Measurements from ENCODE around the gene ABCA10.
"Not testable (repeated sequence)": the region's sequence is repeated elsewhere in the genome, so short reads cannot be mapped to it uniquely, and the experiment has no call there.

ABCA10 gene, protein sequence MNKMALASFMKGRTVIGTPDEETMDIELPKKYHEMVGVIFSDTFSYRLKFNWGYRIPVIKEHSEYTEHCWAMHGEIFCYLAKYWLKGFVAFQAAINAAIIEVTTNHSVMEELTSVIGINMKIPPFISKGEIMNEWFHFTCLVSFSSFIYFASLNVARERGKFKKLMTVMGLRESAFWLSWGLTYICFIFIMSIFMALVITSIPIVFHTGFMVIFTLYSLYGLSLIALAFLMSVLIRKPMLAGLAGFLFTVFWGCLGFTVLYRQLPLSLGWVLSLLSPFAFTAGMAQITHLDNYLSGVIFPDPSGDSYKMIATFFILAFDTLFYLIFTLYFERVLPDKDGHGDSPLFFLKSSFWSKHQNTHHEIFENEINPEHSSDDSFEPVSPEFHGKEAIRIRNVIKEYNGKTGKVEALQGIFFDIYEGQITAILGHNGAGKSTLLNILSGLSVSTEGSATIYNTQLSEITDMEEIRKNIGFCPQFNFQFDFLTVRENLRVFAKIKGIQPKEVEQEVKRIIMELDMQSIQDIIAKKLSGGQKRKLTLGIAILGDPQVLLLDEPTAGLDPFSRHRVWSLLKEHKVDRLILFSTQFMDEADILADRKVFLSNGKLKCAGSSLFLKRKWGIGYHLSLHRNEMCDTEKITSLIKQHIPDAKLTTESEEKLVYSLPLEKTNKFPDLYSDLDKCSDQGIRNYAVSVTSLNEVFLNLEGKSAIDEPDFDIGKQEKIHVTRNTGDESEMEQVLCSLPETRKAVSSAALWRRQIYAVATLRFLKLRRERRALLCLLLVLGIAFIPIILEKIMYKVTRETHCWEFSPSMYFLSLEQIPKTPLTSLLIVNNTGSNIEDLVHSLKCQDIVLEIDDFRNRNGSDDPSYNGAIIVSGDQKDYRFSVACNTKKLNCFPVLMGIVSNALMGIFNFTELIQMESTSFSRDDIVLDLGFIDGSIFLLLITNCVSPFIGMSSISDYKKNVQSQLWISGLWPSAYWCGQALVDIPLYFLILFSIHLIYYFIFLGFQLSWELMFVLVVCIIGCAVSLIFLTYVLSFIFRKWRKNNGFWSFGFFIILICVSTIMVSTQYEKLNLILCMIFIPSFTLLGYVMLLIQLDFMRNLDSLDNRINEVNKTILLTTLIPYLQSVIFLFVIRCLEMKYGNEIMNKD (N-terminal part only)

DNA sequence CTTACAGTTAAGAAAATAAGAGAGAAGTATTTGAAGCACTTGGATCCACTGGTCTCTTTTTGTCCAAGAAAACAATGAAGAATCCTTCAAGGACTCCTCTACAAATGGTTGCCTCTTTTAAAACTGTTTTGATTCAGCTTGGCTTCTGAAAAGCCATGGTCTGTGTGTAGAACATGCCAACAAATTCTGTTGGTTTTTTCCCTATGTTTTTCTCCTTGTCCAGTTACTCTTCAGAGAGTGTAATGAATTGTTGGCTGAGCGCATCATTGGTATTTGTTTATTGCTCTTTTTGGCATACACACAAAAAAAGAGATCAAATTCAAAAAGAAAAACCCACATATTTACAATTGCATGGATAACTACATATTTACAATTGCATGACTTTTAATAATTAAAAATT lies at the start of gene ABCA10:
TSS of gene ABCA10 (minus strand) at position 249 of the 400 bp plus-strand sequence. CDS start 3,466 bp downstream, outside the sequence.
- H3K27me3 Mint-ChIP-seq (ENCODE audit: low read depth), result peaks cover 5% of the 10 kb centered on the region
- H3K4me1 Mint-ChIP-seq (ENCODE audit: low read depth), result peaks cover 4% of the 10 kb centered on the region
- peaks cover 6% of the 10 kb centered on the region for H3K9me3 Mint-ChIP-seq
- H3K4me3 Mint-ChIP-seq, result no peak within 1 kb of the TSS
- no peak within 1 kb of the TSS for H3K27ac Mint-ChIP-seq
- no peaks in the 10 kb centered on the region for H3K36me3 Mint-ChIP-seq (ENCODE audit: low read depth)

DNA sequence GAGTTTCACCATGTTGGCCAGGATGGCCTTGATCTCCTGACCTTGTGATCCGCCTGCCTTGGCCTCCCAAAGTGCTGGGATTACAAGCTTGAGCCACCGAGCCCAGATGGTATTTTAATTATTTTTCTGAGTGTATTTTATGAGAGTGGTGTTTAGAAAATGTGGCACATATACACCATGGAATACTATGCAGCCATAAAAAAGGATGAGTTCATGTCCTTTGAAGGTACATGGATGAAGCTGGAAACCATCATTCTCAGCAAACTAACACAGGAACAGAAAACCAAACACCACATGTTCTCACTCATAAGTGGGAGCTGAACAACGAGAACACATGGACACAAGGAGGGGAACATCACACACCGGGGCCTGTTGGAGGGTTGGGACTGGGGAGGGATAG lies 47.7 kb upstream of the ABCA10 start:
- H3K27ac Mint-ChIP-seq; H3K4me1 Mint-ChIP-seq (ENCODE audit: low read depth); H3K4me3 Mint-ChIP-seq; H3K27me3 Mint-ChIP-seq (ENCODE audit: low read depth); H3K9me3 Mint-ChIP-seq: not testable (repeated sequence)
- peaks cover 12% of the 10 kb centered on the region for H3K36me3 Mint-ChIP-seq (ENCODE audit: low read depth)

DNA sequence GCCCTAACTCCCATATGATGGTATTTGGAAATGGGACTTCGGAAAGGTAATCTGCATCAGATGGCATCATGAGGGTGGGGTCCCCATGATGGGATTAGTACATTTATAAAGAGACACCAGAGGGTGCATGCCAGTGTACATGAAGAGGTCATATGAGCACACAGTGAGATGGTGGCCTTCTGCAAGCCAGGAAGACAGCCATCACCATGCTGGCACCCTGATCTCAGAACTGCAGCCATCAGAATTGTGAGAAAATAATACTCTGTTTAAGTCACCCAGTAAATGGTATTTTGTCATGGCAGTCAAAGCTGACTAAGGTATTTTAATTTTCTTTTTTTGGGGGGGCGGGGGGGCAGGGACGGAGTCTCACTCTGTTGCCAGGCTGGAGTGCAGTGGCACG lies 47.1 kb upstream of the ABCA10 start:
- no peak overlapping the region for H3K27ac Mint-ChIP-seq
- H3K9me3 Mint-ChIP-seq, result no peaks in the 10 kb centered on the region
- no peak overlapping the region for H3K4me3 Mint-ChIP-seq
- H3K36me3 Mint-ChIP-seq (ENCODE audit: low read depth), result peaks cover 12% of the 10 kb centered on the region
- H3K27me3 Mint-ChIP-seq (ENCODE audit: low read depth), result no peaks in the 10 kb centered on the region
- H3K4me1 Mint-ChIP-seq (ENCODE audit: low read depth), result no peaks in the 10 kb centered on the region

DNA sequence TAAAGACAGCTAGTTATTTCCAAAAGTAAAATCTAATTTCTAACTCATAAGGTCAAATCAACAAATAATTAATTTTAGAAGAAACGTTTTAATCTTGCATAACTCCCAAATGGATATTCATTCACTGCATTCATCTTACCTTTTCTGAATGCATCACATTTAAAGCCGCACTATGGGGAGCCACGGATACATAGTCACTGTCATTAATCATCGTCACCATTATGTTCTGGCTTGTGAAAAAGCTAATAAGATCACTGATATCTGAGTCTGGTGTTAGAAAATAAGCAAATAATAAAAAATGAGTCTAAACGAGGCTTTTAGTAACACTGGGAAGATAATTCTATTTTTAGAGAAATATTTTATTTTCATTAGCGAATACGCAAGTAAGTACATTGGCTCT lies 42.4 kb upstream of the ABCA10 start:
- Mint-ChIP-seq H3K9me3 (no peaks in the 10 kb centered on the region), H3K4me1 (ENCODE audit: low read depth) (peaks cover 4% of the 10 kb centered on the region), H3K4me3 (no peak overlapping the region), H3K27me3 (ENCODE audit: low read depth) (no peaks in the 10 kb centered on the region), H3K27ac (no peak overlapping the region), H3K36me3 (ENCODE audit: low read depth) (peaks cover 3% of the 10 kb centered on the region)

DNA sequence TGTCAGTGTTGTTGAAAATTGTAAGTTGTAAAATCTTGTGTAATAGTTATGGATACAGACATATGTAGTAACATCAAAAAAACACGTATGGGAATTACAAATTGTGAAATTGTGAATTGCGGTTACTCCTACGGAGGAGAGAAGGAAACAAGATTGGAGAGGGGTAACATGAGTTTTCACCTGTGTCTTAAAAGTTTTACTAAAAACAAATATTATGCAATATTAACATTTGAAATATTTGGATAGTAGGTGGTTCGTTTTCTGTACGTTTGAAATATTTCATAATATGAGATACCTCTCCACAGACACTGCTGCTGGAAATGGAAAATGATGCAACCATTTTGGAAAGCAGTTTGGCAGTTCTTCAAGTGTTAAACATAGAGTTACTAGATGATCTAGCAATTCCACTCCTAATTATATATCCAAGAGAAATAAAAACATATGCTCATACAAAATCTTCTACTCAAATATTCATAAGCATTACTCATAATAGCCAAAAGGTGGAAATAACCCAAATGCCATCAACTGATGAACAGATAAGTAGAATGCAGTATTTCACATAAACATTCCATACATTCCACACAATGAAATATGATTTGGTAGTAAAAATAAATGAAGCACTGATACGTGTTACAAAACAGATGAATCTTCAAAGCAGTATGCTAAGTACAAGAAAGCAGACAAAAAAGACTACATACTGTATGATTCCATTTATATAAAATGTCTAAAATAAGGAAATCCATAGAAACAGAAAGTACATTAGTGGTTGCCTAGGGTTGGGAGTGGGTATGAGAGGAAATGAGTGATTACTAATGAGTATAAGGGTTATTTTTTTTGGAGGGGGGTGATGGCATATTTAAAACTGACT lies 40.7 kb upstream of the ABCA10 start:
- peaks cover 4% of the 10 kb centered on the region for H3K4me1 Mint-ChIP-seq (ENCODE audit: low read depth)
- no peak overlapping the region for H3K4me3 Mint-ChIP-seq
- H3K9me3 Mint-ChIP-seq, result no peaks in the 10 kb centered on the region
- H3K27me3 Mint-ChIP-seq (ENCODE audit: low read depth), result no peaks in the 10 kb centered on the region
- no peaks in the 10 kb centered on the region for H3K36me3 Mint-ChIP-seq (ENCODE audit: low read depth)
- H3K27ac Mint-ChIP-seq, result no peak overlapping the region

DNA sequence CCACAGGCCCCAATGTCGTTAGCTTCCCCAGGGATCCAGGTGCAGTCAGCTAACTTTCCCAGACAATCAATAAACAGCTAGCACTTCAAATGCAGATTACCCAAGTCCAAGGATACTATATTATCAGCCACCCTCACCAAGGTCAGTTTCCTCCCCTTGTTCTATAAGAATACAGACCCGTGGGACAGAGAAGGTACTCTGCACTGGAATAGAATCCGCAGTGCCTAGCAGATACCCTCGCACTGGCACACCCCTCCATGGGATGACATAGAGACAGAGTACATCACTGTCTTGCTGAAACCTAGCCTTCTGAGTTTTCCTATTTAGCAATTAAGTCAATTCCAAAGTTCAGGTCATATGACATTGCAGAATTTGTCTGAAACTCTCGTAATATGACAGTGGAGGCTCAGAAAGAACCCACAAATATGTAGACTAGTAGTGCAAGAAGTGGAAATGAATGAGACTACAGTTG lies 40.0 kb upstream of the ABCA10 start:
- H3K9me3 Mint-ChIP-seq, result no peaks in the 10 kb centered on the region
- H3K27me3 Mint-ChIP-seq (ENCODE audit: low read depth), result no peaks in the 10 kb centered on the region
- H3K27ac Mint-ChIP-seq, result no peak overlapping the region
- H3K4me1 Mint-ChIP-seq (ENCODE audit: low read depth), result peaks cover 4% of the 10 kb centered on the region
- H3K36me3 Mint-ChIP-seq (ENCODE audit: low read depth), result no peaks in the 10 kb centered on the region
- no peak overlapping the region for H3K4me3 Mint-ChIP-seq

DNA sequence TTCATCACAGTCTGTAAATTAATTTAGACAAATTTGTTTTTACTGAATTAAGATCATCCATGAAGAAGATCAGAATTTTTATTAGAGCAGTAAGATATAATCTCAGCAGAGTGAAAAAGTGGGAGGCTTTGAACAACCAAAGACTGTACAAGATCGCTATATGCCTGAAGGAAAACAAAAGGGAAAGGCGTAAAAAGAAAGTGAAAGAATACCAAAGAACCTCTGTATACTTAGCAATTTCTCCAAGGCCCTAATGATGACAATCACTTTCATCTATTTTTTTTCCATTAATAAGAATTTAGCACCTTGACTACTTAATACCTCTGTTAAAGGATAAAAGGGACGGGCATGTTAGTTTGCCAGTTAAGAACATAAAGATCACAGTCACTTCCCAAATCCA lies 38.6 kb upstream of the ABCA10 start:
- Mint-ChIP-seq H3K27ac (no peak overlapping the region), H3K36me3 (ENCODE audit: low read depth) (no peaks in the 10 kb centered on the region), H3K9me3 (no peaks in the 10 kb centered on the region), H3K4me3 (no peak overlapping the region), H3K4me1 (ENCODE audit: low read depth) (peaks cover 4% of the 10 kb centered on the region), H3K27me3 (ENCODE audit: low read depth) (no peaks in the 10 kb centered on the region)

DNA sequence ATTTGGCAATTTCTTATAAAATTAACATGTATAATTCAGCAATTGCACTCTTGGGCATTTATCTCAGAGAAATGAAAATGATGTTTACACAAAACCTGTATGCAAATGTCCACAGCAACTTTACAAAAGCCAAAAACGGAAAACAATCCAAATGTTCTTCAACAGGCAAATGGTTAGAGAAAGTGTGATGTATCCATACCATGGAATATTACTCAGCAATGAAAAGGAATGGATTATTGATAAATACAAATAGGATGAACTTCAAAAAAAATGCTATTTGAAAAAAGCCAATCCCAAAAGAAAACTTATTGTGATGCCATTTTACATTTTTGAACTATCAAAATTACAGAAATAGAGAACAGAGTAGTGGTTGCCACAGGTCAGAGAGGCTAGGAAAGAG lies 37.2 kb upstream of the ABCA10 start:
- H3K27ac Mint-ChIP-seq, result no peak overlapping the region
- H3K4me1 Mint-ChIP-seq (ENCODE audit: low read depth), result peaks cover 4% of the 10 kb centered on the region
- H3K9me3 Mint-ChIP-seq, result no peaks in the 10 kb centered on the region
- no peaks in the 10 kb centered on the region for H3K36me3 Mint-ChIP-seq (ENCODE audit: low read depth)
- H3K27me3 Mint-ChIP-seq (ENCODE audit: low read depth), result no peaks in the 10 kb centered on the region
- H3K4me3 Mint-ChIP-seq, result no peak overlapping the region

DNA sequence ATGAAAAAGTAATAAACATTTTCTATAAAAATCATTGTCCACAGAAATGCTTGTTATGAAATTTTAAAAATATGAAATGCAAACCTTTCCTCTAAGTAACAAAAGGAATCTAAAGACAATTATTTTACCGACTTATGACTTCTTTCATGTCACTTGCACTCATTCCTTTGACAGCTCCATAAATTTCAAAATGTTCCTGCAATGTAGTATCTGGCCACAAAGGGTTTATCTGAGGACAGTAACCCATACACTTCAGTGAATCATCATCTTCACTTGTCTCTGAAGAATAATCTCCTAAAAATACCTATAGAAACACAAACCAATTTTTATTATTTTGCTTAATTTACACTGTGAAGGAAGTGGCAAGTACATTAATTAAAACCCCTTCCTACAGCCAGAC lies 25.6 kb upstream of the ABCA10 start:
- Mint-ChIP-seq H3K27ac (no peak overlapping the region), H3K36me3 (ENCODE audit: low read depth) (peaks cover 9% of the 10 kb centered on the region), H3K9me3 (no peaks in the 10 kb centered on the region), H3K4me1 (ENCODE audit: low read depth) (no peaks in the 10 kb centered on the region), H3K27me3 (ENCODE audit: low read depth) (no peaks in the 10 kb centered on the region), H3K4me3 (no peak overlapping the region)

DNA sequence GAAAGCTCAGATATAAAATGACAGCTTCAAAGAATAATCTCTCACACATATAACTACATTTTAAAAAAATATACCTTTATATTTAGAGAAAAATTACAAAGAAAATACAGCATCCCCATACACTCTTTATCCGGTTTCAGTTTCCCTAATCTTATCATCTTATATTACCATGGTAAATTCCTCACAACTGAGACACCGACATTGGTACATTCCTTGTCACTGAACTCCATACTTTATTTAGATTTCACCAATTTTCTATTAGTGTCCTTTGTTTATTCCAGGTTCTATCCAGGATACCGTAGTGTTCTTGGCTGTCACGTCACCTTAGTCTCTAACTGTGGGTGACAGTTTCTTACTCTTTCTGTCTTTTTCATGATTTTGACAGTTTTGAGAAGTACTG lies 22.0 kb upstream of the ABCA10 start:
- Mint-ChIP-seq H3K36me3 (ENCODE audit: low read depth) (peaks cover 5% of the 10 kb centered on the region), H3K4me1 (ENCODE audit: low read depth) (no peaks in the 10 kb centered on the region), H3K9me3 (no peaks in the 10 kb centered on the region), H3K27me3 (ENCODE audit: low read depth) (no peaks in the 10 kb centered on the region), H3K27ac (no peak overlapping the region), H3K4me3 (no peak overlapping the region)

DNA sequence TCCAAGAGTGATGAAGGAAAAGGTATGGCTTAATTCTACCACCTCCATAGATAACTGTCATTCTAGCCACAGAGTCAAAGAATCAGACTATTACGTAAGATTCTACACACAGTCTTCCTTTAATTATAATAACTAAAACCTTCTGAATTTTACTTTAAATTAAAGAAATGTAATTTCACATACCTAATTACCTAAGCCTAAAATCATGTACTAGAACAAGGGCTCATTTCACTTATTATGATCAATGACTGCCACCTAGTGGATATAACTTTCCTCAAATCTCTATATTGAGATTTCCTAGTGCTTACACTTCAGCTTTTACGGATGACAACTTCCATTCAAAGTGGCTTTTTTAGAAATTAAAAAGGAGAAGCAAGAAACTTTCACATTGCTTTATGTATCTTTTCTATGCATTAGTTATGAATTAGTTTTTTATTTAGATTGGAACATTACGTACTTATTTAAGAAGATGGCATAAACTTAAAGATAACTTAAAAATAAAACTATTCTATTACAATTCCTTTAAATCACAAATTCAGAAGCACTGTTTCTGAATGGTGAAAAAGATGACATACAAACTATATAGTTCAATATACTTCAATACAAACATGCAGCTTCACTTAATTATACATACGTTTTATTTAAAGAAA lies 18.2 kb upstream of the ABCA10 start:
- no peaks in the 10 kb centered on the region for H3K27me3 Mint-ChIP-seq (ENCODE audit: low read depth)
- no peak overlapping the region for H3K27ac Mint-ChIP-seq
- H3K9me3 Mint-ChIP-seq, result no peaks in the 10 kb centered on the region
- no peaks in the 10 kb centered on the region for H3K36me3 Mint-ChIP-seq (ENCODE audit: low read depth)
- no peak overlapping the region for H3K4me3 Mint-ChIP-seq
- H3K4me1 Mint-ChIP-seq (ENCODE audit: low read depth), result no peaks in the 10 kb centered on the region

DNA sequence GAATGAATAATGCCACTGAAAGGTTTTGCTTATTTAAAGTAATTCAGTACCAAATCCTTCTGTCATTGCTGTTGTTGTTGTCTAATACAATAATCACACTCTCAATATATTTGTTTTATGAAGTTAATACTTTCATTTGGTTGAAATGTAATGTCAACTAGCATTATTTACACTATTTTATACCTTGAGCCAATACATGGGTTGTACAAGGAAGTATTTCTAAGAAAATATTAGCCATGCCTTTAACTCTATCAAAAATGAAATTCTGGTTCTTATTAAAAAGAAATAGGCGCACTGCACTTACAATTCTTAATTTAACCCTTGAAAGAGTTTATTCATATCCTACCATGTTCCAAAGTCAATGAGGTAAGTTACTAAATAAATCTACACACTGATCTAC lies 17.6 kb upstream of the ABCA10 start:
- H3K27me3 Mint-ChIP-seq (ENCODE audit: low read depth), result no peaks in the 10 kb centered on the region

DNA sequence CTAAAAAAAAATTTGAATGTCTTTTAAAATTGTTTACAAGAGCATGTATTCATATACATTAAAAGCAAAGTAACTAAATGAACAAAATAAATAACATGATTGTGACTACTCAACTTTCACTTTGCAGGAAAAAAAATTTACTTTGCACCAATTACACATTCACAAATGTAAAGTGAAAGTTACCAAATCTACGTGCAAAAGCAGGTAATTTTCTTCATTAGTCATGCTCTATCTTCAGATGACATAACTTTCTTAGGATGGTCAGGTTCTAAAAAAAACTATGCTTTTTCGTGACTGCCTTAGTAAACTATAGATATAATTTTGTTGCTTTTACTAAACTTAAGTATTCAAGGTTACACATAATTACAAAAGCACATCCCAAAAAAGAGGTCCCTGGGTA lies 17.0 kb upstream of the ABCA10 start:
- Mint-ChIP-seq H3K9me3 (no peaks in the 10 kb centered on the region), H3K27me3 (ENCODE audit: low read depth) (no peaks in the 10 kb centered on the region), H3K4me3 (no peak overlapping the region), H3K27ac (no peak overlapping the region), H3K4me1 (ENCODE audit: low read depth) (no peaks in the 10 kb centered on the region), H3K36me3 (ENCODE audit: low read depth) (peaks cover under 1% of the 10 kb centered on the region)

More for the DNA sequence above, 17.6 kb upstream of the ABCA10 start:
- Mint-ChIP-seq H3K4me3 (no peak overlapping the region), H3K27ac (no peak overlapping the region), H3K36me3 (ENCODE audit: low read depth) (no peaks in the 10 kb centered on the region), H3K4me1 (ENCODE audit: low read depth) (no peaks in the 10 kb centered on the region), H3K9me3 (no peaks in the 10 kb centered on the region)

All from T-helper 1 cell treated with Interleukin-12 subunit alpha and Interleukin-12 subunit beta and Interleukin-4 antibody, amounts not matched to agents 30 μg/mL and 1 μg/mL, for 36 hours (primary cell).